NT2/D1 (cell line): ENCODE measurements around the gene BNIP1.

Source experiments
- YY1 ChIP-seq: IDR thresholded peaks from 2 replicates; pipeline ENCODE4 v1.6.1; 2011; ENCODE audit not compliant: insufficient read length, insufficient read depth
- ZNF274 ChIP-seq: IDR thresholded peaks from 2 replicates; pipeline ENCODE4 v1.6.1; 2011; ENCODE audit warnings: mild to moderate bottlenecking, low read depth, low read length

DNA sequence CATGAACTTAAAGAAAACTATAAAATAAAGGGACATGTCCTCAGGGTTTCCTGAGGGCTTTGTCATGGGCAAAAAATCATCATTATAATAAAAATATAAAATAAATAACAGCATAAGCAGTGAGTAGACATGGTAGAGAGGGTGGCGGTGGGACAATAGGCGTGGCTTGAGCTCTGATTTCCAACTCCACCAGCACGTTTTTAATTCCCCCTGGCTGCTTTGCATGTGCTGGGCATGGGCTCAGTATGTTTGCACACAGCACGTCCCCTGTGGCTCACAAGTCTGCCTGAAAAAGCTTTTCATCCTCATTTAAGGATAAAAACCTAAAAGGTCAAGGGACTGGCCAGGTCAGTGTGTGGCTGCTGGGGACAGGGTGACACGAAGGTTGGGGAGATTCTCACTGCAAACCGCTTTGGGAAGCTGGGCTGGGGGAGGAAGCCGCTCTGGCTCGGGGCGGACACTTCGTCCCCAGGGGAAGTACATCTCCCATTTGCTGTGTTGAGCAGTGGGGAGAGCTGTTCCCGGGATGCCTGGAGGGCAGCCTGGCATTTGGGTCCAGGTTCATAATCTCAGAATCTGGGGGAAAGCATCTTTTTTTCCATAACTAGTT lies 58.0 kb downstream of the BNIP1 start:
- TF ChIP-seq ZNF274 (no peak), YY1 (no peak)
